Stomach (tissue), 9 donors: ENCODE results near the gene MAK. TPM values are rescaled to one million over a fixed set of nuclear protein-coding genes. Genes with fewer than 3 reads are reported as not detected.
"Not testable (repeated sequence)": the region's sequence is repeated elsewhere in the genome, so short reads cannot be mapped to it uniquely, and the experiment has no call there.

Experiments used
- DNase-seq, 2 donors: peaks; one replicate each; pipeline versions ENCODE4 v3.0.0 to v3.0.0-alpha.2; 2013 to 2019
- H3K27ac ChIP-seq, 5 donors: fragments of 200-600 bp in 4 of 5; sonication (generic) in 4 of 5; one replicate each; pipeline ENCODE4 v1.5.1; 2013 to 2019; ENCODE audit warnings: mild to moderate bottlenecking in 1 of 5, moderate library complexity in 1 of 5
- H3K27me3 ChIP-seq, 3 donors: fragments of 200-600 bp; sonication (generic); one replicate each; pipeline ENCODE4 v1.5.1; 2017 to 2019; ENCODE audit warnings: mixed run types in 1 of 3
- H3K36me3 ChIP-seq, 4 donors: fragments of 200-600 bp; sonication (generic); 1 replicate in 3 of 4; 2 replicates in 1 of 4; pipeline ENCODE4 v1.5.1; 2016 to 2019
- H3K4me1 ChIP-seq, 4 donors: fragments of 200-600 bp; sonication (generic); one replicate each; pipeline ENCODE4 v1.5.1; 2016 to 2019
- H3K4me3 ChIP-seq, 4 donors: fragments of 200-600 bp; sonication (generic) in 3 of 4; one replicate each; pipeline ENCODE4 v1.5.1; 2016 to 2019; ENCODE audit warnings: mild to moderate bottlenecking in 1 of 4
- H3K9me3 ChIP-seq, 4 donors: fragments of 200-600 bp; sonication (generic); one replicate each; pipeline ENCODE4 v1.5.1; 2016 to 2019
- CTCF ChIP-seq, 7 experiments: fragments of 450-650 bp in 4 of 7; fragments of 200-600 bp in 3 of 7; sonication (generic) in 3 of 7; IDR thresholded peaks; one replicate each; pipeline ENCODE4 v1.5.1; 2016 to 2019; ENCODE audit warnings: antibody characterized with exemption in 7 of 7, control low read depth in 2 of 7, mild to moderate bottlenecking in 1 of 7
- EP300 ChIP-seq: sonication (generic); formaldehyde crosslinking; IDR thresholded peaks from one replicate; pipeline ENCODE4 v1.6.1; 2017; ENCODE audit warnings: antibody characterized with exemption
- POLR2A ChIP-seq, 4 donors: fragments of 450-650 bp; IDR thresholded peaks; one replicate each; pipeline ENCODE4 v1.6.1; 2016; ENCODE audit warnings: antibody characterized with exemption in 4 of 4, control low read depth in 2 of 4, mild to moderate bottlenecking in 1 of 4, moderate library complexity in 1 of 4
- POLR2AphosphoS5 ChIP-seq, 3 donors: sonication (generic); formaldehyde crosslinking; IDR thresholded peaks; one replicate each; pipeline ENCODE4 v1.6.1; 2016; ENCODE audit warnings: antibody characterized with exemption in 3 of 3
- WGBS, 5 donors: extraction: QIAGEN DNeasy Blood & Tissue Kit in 3 of 5; methylation state at CpG; one replicate each; pipeline versions ENCODE4 v1.1.5 to v1.1.7; 2013 to 2018; 5-methylcytosine and 5-hydroxymethylcytosine counted together
- intact Hi-C: fragments of 100-400 bp; cut with DNase I; formaldehyde crosslinking; loops from one replicate; pipeline ENCODE4 v1.15.1; 2023; ENCODE audit warnings: low total_unique reads
- polyA plus RNA-seq, 3 donors: library from polyadenylated mRNA; stranded (reverse); fragments of 200-250 nt; gene quantifications; one replicate each; pipeline ENCODE4 v1.2.3, GENCODE V29; 2013
- total RNA-seq, 5 donors: library from RNA; depleted of rRNA; stranded (reverse); fragments of >200 nt; gene quantifications; one replicate each; pipeline versions ENCODE4 v1.1.0 to v1.2.3, GENCODE V29; 2014 to 2016
- donor health status: healthy with polysubstance abuse.
- donor health status: Bipolar disorder and iron deficiency.
- donor health status: healthy.

The MAK gene
- total and polyA plus RNA-seq, 8 donors, result 0.05 to 1.0 (median 0.06) TPM; not detected in 5

GRCh38 chr6:10873374-10873773, 35.0 kb upstream of the MAK start:
- H3K4me1 ChIP-seq, result no peaks in the 10 kb centered on the region
- no peaks in the 10 kb centered on the region for H3K9me3 ChIP-seq
- no peak overlapping the region for H3K27ac ChIP-seq
- no peaks in the 10 kb centered on the region for H3K36me3 ChIP-seq
- intact Hi-C loops, result no loop called here
- TF ChIP-seq POLR2AphosphoS5 (IDR thresholded peaks at IDR 0.05) (no peak), EP300 (no peak)
- WGBS, 5 donors, result 14 to 22% (median 20%) methylated on average over 1 of the region's 1 CpG
- no peaks in the 10 kb centered on the region for H3K27me3 ChIP-seq
- DNase-seq, result no peak
- H3K4me3 ChIP-seq, result no peak overlapping the region

GRCh38 chr6:10867952-10868351, 29.6 kb upstream of the MAK start:
- no peak for DNase-seq
- no peaks in the 10 kb centered on the region for H3K9me3 ChIP-seq
- H3K4me3 ChIP-seq, result no peak overlapping the region
- WGBS, 5 donors, result 77 to 86% (median 84%) methylated on average over 3 of the region's 3 CpGs
- H3K36me3 ChIP-seq, result no peaks in the 10 kb centered on the region
- TF ChIP-seq POLR2A (IDR thresholded peaks at IDR 0.05), result no peak
- no peak for TF ChIP-seq POLR2AphosphoS5 (IDR thresholded peaks at IDR 0.05)
- no peak for TF ChIP-seq EP300
- TF ChIP-seq CTCF (IDR thresholded peaks at IDR 0.05), result no peak
- H3K27ac ChIP-seq, result no peak overlapping the region
- no peaks in the 10 kb centered on the region for H3K27me3 ChIP-seq
- intact Hi-C loops, result no loop called here
- no peaks in the 10 kb centered on the region for H3K4me1 ChIP-seq

GRCh38 chr6:10866709-10867108, 28.4 kb upstream of the MAK start:
- 77 to 88% (median 82%) methylated on average over 3 of the region's 3 CpGs for WGBS, 5 donors
- H3K36me3 ChIP-seq, H3K27ac ChIP-seq: not testable (repeated sequence)

GRCh38 chr6:10863031-10863430, 24.7 kb upstream of the MAK start:
- intact Hi-C loops, H3K4me1 ChIP-seq, H3K36me3 ChIP-seq, H3K27me3 ChIP-seq, H3K27ac ChIP-seq, H3K9me3 ChIP-seq, H3K4me3 ChIP-seq, DNase-seq: not testable (repeated sequence)
- WGBS, 5 donors, result 90 to 93% (median 92%) methylated on average over 7 of the region's 7 CpGs

More at GRCh38 chr6:10866709-10867108, 28.4 kb upstream of the MAK start:
- intact Hi-C loops, H3K9me3 ChIP-seq, DNase-seq, H3K4me3 ChIP-seq, H3K4me1 ChIP-seq, H3K27me3 ChIP-seq: not testable (repeated sequence)

GRCh38 chr6:10862361-10862760, 24.0 kb upstream of the MAK start:
- 83 to 90% (median 87%) methylated on average over 4 of the region's 4 CpGs for WGBS, 5 donors
- no peaks in the 10 kb centered on the region for H3K27me3 ChIP-seq
- H3K4me1 ChIP-seq, result no peaks in the 10 kb centered on the region
- no peak for TF ChIP-seq POLR2A (IDR thresholded peaks at IDR 0.05)
- TF ChIP-seq POLR2AphosphoS5 (IDR thresholded peaks at IDR 0.05), result no peak
- TF ChIP-seq EP300, result no peak
- no peak for TF ChIP-seq CTCF (IDR thresholded peaks at IDR 0.05)
- no peak overlapping the region for H3K27ac ChIP-seq
- intact Hi-C loops, result no loop called here
- no peak for DNase-seq
- no peaks in the 10 kb centered on the region for H3K9me3 ChIP-seq
- no peak overlapping the region for H3K4me3 ChIP-seq
- H3K36me3 ChIP-seq, result no peaks in the 10 kb centered on the region

GRCh38 chr6:10861086-10861485, 22.7 kb upstream of the MAK start:
- DNase-seq, result no peak
- TF ChIP-seq CTCF (IDR thresholded peaks at IDR 0.05) (no peak), EP300 (no peak), POLR2AphosphoS5 (IDR thresholded peaks at IDR 0.05) (no peak), POLR2A (IDR thresholded peaks at IDR 0.05) (no peak)
- WGBS, 5 donors, result 84 to 92% (median 88%) methylated on average over 2 of the region's 2 CpGs
- Histone ChIP-seq H3K36me3 (no peaks in the 10 kb centered on the region), H3K27me3 (no peaks in the 10 kb centered on the region), H3K4me3 (no peak overlapping the region), H3K4me1 (no peaks in the 10 kb centered on the region), H3K27ac (no peak overlapping the region), H3K9me3 (no peaks in the 10 kb centered on the region)
- intact Hi-C loops, result no loop called here
